Glomerular endothelial cell (primary cell): ENCODE data around the gene UBAC1. TPM values are rescaled to one million over a fixed set of nuclear protein-coding genes. Genes with fewer than 3 reads are reported as not detected.
"Not testable (repeated sequence)": the region's sequence is repeated elsewhere in the genome, so short reads cannot be mapped to it uniquely, and the experiment has no call there.

Experiments
- DNase-seq: peaks from one replicate; pipeline ENCODE4 v3.0.0-alpha.2; 2011; ENCODE audit warnings: low read depth, low spot score; ENCODE audit errors: extremely low read depth
- total RNA-seq: library from RNA; depleted of rRNA; stranded (reverse); fragments of >200 nt; gene quantifications from 2 replicates; pipeline ENCODE4 v1.2.3, GENCODE V29; 2015

UBAC1 gene
- total RNA-seq, 1 donor from 2014 or later = 57.8 TPM

DNA sequence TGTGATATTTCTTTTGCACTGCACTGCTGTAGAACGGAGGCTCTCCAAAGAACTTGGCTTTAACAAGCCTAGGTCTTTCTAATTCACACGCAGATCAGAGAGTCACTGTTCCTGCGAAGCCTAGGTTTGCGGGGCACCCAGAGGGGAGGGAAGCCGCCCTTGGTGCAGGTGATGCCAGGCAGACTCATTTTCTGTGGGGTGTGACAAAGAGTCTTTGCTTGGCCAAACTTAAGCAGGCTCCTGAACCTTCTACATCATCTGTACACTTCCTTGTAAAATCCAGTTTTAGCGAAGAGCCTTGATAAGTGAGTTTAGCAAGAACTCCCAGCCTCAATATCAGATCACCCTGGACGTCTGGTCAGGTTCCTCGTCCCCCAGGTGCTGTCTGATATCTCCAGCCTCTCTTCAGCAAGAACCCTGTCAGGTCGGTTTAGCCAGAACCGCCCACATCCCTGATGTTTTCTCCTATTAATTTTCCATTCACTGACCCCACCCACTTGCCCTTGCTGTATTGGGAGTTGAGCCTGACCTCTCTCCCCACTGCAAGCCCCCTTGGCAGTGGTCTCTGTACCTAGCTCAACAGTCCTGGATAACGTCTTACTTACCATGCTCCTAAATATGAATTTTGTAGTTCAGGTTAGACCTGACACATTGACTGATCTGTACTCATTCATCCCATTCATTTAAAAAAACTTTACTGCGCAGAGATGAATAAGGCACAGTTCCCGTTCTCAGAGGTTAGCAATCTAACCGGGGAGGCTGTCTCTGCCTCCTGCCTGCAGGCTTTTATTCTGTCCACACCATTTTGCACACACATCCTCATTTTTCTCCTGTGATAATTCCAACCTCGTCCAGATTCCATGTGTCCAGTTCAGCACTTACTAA is 880 bp upstream of the UBAC1 start:
- DNase-seq = no peak

GRCh38 chr9:135960411-135961276 is 529 bp downstream of the UBAC1 start:
- DNase-seq = no peak

- no peak for DNase-seq
These were observed 1.4 kb downstream of the UBAC1 start for GRCh38 chr9:135959814-135960213.

DNA sequence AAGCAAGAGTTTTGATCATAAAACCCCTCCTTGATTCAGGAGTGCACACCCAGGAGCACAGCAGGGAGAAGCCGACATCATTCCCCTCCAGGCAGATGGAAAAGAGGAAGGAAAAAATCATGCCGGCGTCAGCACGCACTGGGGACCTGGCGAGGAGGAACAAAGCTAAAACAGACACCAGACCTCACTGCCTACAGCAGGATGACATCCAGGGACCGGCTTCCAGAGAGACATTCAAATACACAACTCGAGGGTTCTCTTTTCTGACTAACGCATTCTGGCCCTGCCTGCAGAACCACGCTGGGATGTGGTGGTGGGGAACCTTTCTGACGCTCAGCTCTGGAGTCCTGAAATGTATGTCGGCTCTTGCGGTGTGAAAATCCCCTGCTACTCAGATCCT is 2.7 kb downstream of the UBAC1 start:
- no peak for DNase-seq

GRCh38 chr9:135957431-135957830 is 3.7 kb downstream of the UBAC1 start:
- DNase-seq = no peak

- DNase-seq = no peak
These were observed 4.4 kb downstream of the UBAC1 start for GRCh38 chr9:135956802-135957174.

- DNase-seq = no peak
These were observed 5.0 kb downstream of the UBAC1 start for GRCh38 chr9:135955934-135956801.

- no peak for DNase-seq
These were observed 8.4 kb downstream of the UBAC1 start for GRCh38 chr9:135952664-135953206.

DNA sequence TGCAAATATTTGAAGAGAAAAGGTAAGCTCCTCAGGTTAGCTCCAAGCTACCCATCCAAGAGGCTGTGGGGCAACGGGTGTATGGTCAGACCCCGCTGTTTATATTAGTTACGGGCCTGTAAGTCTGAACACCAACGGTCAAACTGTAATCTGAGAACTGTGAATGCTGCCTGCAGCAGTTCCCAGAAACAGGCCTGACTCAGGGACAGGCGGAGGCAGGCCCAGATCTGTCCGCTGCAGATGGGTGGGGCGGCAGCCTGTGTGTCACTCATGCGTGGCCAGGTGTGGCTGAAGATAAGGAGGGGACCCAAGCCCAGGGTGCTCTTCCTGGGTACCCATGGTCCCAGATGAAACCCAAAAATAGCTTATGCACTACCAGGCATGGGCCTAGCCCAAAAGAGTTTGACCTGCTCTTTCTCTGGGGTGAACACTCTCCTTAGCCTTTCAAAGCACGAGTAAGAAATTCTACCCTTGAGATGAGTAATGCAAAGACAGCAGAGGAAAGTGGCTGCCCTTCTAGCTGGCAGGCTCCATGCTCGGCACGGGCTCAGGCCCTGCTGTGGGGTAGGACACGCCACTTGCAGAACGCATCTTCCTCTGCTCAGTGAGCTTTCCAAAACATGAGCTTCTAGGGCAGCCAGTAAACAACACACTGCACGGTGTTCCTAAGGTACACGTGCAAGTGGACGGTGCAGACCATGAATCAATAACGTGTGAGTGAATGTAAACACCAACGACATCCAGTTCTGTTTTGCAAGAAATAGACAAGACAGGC is 9.1 kb downstream of the UBAC1 start:
- no peak for DNase-seq

GRCh38 chr9:135951310-135951709 is 9.9 kb downstream of the UBAC1 start:
- not testable (repeated sequence) for DNase-seq

DNA sequence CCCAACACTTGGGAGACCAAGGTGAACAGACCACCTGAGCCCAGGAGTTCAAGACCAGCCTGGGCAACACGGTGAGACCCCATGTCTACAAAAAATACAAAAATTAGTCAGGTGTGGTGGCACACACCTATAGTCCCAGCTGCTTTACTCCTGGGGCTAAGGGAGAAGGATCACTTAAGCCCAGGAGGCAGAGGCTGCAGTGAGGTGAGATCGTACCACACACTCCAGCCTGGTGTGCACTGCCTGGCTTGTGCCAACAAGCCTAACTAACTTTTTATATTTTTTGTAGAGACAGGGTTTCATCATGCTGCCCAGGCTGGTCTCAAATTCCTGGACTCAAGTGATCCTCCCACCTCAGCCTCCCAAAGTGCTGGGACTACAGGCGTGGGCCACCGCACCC is 10.3 kb downstream of the UBAC1 start:
- not testable (repeated sequence) for DNase-seq

GRCh38 chr9:135950135-135950682 is 11.0 kb downstream of the UBAC1 start:
- DNase-seq = no peak

DNA sequence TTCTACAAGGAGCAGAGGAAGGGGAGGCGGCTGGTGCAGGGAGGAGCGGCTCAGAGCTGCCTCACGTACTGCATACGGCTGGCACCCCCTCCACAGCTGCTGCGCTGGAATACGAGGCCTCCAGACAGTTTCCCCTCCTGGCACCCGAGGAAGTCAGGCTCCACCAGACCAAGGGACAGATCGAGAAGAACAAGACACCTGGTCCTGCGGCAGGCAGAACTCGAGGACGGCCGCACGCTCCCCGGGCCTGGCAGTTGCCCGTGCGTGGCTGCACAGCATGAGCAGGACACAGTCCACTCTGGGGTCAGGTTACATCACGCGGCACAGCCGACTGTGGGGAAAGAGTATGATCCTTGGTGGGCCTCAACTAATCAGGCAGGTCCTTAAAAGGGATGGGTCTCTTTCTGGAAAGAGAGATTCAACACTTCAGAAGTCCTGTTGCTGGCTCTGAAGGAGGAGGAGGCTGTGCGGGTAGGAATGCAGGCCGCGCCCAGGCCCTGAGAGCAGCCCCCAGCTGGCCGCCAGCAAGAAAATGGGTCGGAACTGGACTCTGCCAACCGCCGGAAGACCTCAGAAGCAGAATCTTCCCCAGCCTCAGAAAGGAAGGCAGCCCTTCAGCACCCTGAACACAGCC is 11.6 kb downstream of the UBAC1 start:
- no peak for DNase-seq

GRCh38 chr9:135948968-135949367 is 12.2 kb downstream of the UBAC1 start:
- no peak for DNase-seq

GRCh38 chr9:135948446-135948845 is 12.7 kb downstream of the UBAC1 start:
- no peak for DNase-seq

DNA sequence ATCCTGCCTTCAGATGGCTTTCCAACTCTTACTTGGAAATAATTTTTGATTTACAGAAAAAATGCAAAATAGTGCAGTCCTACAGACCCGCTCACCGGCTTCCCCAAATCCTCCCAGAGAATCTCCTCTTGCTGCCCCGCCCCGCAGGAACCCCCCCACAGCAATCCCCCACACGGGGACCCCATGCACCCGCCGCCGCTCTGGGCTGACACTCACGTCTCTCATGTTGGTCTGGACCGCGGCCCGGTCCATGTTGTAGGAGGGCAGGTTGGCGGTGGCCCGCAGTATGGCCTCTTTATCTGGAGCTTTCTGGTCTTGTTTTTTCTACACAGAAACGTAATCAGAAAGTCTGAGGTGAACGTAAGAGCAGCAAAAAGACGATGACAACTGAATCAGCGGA is 13.6 kb downstream of the UBAC1 start:
- DNase-seq = no peak

GRCh38 chr9:135947105-135947504 is 14.1 kb downstream of the UBAC1 start:
- not testable (repeated sequence) for DNase-seq

- no peak for DNase-seq
These were observed 14.7 kb downstream of the UBAC1 start for GRCh38 chr9:135946392-135946994.

DNA sequence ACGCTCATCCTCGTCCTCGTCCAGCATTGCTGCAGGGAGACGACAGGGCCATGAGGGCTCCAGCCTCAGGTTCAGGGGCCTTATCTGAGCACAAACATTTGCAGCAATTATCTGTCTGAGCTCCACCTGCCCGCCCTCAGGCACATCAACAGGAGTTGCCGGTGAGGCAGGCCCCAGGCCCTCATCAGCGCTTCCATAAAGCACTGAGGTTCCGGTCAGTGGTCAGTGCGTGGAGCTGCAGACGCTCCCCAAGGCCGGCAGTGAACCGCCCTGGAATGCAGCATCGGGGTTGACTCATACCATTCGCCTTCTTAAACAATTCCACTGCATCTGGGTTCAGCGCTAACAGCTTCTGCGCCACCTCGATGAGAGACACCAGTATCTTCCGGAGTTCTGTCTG is 15.2 kb downstream of the UBAC1 start:
- DNase-seq = no peak
